ENCODE data around the gene CMTM8.

CMTM8 gene

GRCh38 chr3:32395496-32395895 lies 157.0 kb downstream of the CMTM8 start:
- Histone ChIP-seq H3K9me3 (ENCODE audit: insufficient read depth, low read length, severe bottlenecking) (no peaks in the 10 kb centered on the region), H3K27me3 (ENCODE audit: insufficient read depth, low read length, poor library complexity) (no peaks in the 10 kb centered on the region), H4K20me1 (ENCODE audit: insufficient read depth, low read length) (no peaks in the 10 kb centered on the region), H3K9ac (ENCODE audit: low read depth, low read length) (no peak overlapping the region), H3K4me2 (ENCODE audit: insufficient read depth, low read length) (no peak overlapping the region), H3K27ac (ENCODE audit: low read length) (no peak overlapping the region), H3K4me1 (ENCODE audit: insufficient read depth, low read length) (peaks cover 41% of the 10 kb centered on the region), H3K79me2 (ENCODE audit: insufficient read depth, low read length) (peaks cover 89% of the 10 kb centered on the region), H2AFZ (ENCODE audit: low read depth, low read length) (no peak overlapping the region), H3K36me3 (ENCODE audit: insufficient read depth, low read length) (no peaks in the 10 kb centered on the region), H3K4me3 (ENCODE audit: low read depth in 1 of 2, low read length in 2 of 2) (no peak overlapping the region)
- TF ChIP-seq EZH2 (IDR thresholded peaks at IDR 0.05; ENCODE audit: borderline replicate concordance, low read depth, low read length, severe bottlenecking), result no peak
- TF ChIP-seq CTCF (IDR thresholded peaks at IDR 0.05; ENCODE audit: borderline replicate concordance, extremely low read depth, low read length, poor library complexity, severe bottlenecking), result no peak
- ATAC-seq (ENCODE audit: insufficient read depth, low read depth) (no peak), DNase-seq (no peak)

- Histone ChIP-seq H3K27ac (ENCODE audit: low read length) (peak overlapping the region; percentile 45; the same call in 1 of the 2 replicates), H3K36me3 (ENCODE audit: insufficient read depth, low read length) (no peaks in the 10 kb centered on the region), H3K27me3 (ENCODE audit: insufficient read depth, low read length, poor library complexity) (no peaks in the 10 kb centered on the region), H3K79me2 (ENCODE audit: insufficient read depth, low read length) (peaks cover 91% of the 10 kb centered on the region), H3K9ac (ENCODE audit: low read depth, low read length) (no peak overlapping the region), H2AFZ (ENCODE audit: low read depth, low read length) (no peak overlapping the region), H4K20me1 (ENCODE audit: insufficient read depth, low read length) (no peaks in the 10 kb centered on the region), H3K9me3 (ENCODE audit: insufficient read depth, low read length, severe bottlenecking) (no peaks in the 10 kb centered on the region), H3K4me1 (ENCODE audit: insufficient read depth, low read length) (peaks cover 21% of the 10 kb centered on the region), H3K4me2 (ENCODE audit: insufficient read depth, low read length) (no peak overlapping the region), H3K4me3 (ENCODE audit: low read depth in 1 of 2, low read length in 2 of 2) (no peak overlapping the region)
- no peak for ATAC-seq (ENCODE audit: insufficient read depth, low read depth)
- TF ChIP-seq EZH2 (IDR thresholded peaks at IDR 0.05; ENCODE audit: borderline replicate concordance, low read depth, low read length, severe bottlenecking) (no peak), CTCF (IDR thresholded peaks at IDR 0.05; ENCODE audit: borderline replicate concordance, extremely low read depth, low read length, poor library complexity, severe bottlenecking) (no peak)
- no peak for DNase-seq
Observed at GRCh38 chr3:32397941-32398340, 159.5 kb downstream of the CMTM8 start.

- H3K9me3 ChIP-seq (ENCODE audit: insufficient read depth, low read length, severe bottlenecking), result no peaks in the 10 kb centered on the region
- no peaks in the 10 kb centered on the region for H4K20me1 ChIP-seq (ENCODE audit: insufficient read depth, low read length)
- no peak overlapping the region for H3K9ac ChIP-seq (ENCODE audit: low read depth, low read length)
- H3K4me2 ChIP-seq (ENCODE audit: insufficient read depth, low read length), result no peak overlapping the region
- peak overlapping the region; percentile 11; the same call in 1 of the 2 replicates for H3K27ac ChIP-seq (ENCODE audit: low read length)
- H3K36me3 ChIP-seq (ENCODE audit: insufficient read depth, low read length), result no peaks in the 10 kb centered on the region
- ATAC-seq (ENCODE audit: insufficient read depth, low read depth), result no peak
- H3K79me2 ChIP-seq (ENCODE audit: insufficient read depth, low read length), result peaks cover 91% of the 10 kb centered on the region
- TF ChIP-seq CTCF (IDR thresholded peaks at IDR 0.05; ENCODE audit: borderline replicate concordance, extremely low read depth, low read length, poor library complexity, severe bottlenecking) (no peak), EZH2 (IDR thresholded peaks at IDR 0.05; ENCODE audit: borderline replicate concordance, low read depth, low read length, severe bottlenecking) (no peak)
- H2AFZ ChIP-seq (ENCODE audit: low read depth, low read length), result no peak overlapping the region
- H3K27me3 ChIP-seq (ENCODE audit: insufficient read depth, low read length, poor library complexity), result no peaks in the 10 kb centered on the region
- H3K4me1 ChIP-seq (ENCODE audit: insufficient read depth, low read length), result peaks cover 21% of the 10 kb centered on the region
- no peak overlapping the region for H3K4me3 ChIP-seq (ENCODE audit: low read depth in 1 of 2, low read length in 2 of 2)
- no peak for DNase-seq
Observed at GRCh38 chr3:32398531-32398930, 160.1 kb downstream of the CMTM8 start.
